Measurements from ENCODE around the gene SLC46A1. TPM values are rescaled to one million over a fixed set of nuclear protein-coding genes. Genes with fewer than 3 reads are reported as not detected.

Gene SLC46A1
- total and polyA plus RNA-seq, 9 of the 15 experiments (the other 6 are each of a cell fraction or from before 2014, with no cell fraction given), result 0.24 to 5.5 (median 3.1) TPM

DNA sequence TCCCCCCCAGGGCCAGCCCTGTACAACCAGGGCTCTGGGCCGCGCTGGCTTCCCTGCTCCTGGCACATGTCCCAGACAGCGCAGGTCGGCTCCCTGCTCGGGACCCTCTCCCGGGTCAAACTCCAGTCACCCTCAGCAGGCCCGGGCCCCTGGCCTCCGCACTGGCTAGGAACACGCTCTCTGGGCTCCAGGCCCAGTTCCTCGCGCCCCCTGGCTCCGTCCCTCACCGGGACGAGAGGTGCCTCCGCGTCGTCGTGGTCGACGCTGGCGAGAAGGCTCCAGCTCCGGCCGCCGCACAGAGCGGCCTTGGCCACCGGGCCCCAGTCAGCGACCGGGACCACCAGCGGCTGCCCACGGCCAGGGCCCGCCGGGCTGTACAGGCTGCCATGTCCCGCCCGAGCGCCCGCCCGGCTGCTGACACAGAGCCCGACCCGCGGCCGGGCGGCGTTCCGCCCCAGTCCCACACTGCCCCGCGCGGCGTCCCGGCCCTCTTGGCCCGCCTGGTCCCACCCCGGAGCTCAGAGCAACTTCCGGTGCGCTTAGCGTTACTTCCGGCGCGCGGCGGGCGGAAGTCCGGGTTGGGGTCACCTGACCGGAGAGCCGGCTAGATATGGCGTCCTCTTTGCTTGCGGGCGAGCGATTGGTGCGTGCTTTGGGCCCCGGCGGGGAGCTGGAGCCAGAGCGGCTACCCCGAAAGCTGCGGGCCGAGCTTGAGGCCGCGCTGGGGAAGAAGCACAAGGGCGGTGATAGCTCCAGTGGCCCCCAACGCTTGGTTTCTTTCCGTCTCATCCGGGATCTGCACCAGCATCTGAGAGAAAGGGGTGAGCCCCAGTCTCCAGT, 48.7 kb downstream of the SLC46A1 start, which contains the start of gene POLDIP2 (continued):
- TF ChIP-seq TOE1 (IDR thresholded peaks at IDR 0.05; ENCODE audit: borderline replicate concordance) (peak; percentile 90), TOE1 (CRISPR knock-in tag; IDR thresholded peaks at IDR 0.05; ENCODE audit: borderline replicate concordance, low read depth) (no peak), PYGO2 (tag; IDR thresholded peaks at IDR 0.05) (no peak), ATF2 (CRISPR knock-in tag; IDR thresholded peaks at IDR 0.05) (no peak), TAF7 (tag; IDR thresholded peaks at IDR 0.05) (peak; percentile 91), MEF2A (IDR thresholded peaks at IDR 0.05; ENCODE audit: control insufficient read depth, low read depth, low read length) (no peak), ZNF586 (CRISPR knock-in tag; conservative IDR thresholded peaks at IDR 0.05) (no peak), TCF3 (CRISPR knock-in tag; IDR thresholded peaks at IDR 0.05) (no peak), HIVEP1 (CRISPR knock-in tag; IDR thresholded peaks at IDR 0.05) (no peak), ZBTB5 (IDR thresholded peaks at IDR 0.05) (no peak), MEF2D (tag; conservative IDR thresholded peaks at IDR 0.05; ENCODE audit: low read depth) (no peak), ZNF274 (IDR thresholded peaks at IDR 0.05; ENCODE audit: borderline replicate concordance, low read depth, low read length) (no peak), ZNF668 (CRISPR knock-in tag; IDR thresholded peaks at IDR 0.05) (no peak), FOXK1 (CRISPR knock-in tag; IDR thresholded peaks at IDR 0.05; ENCODE audit: borderline replicate concordance) (no peak)
- TF ChIP-seq, protein P1, sequence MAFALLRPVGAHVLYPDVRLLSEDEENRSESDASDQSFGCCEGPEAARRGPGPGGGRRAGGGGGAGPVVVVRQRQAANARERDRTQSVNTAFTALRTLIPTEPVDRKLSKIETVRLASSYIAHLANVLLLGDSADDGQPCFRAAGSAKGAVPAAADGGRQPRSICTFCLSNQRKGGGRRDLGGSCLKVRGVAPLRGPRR (CRISPR knock-in tag; IDR thresholded peaks at IDR 0.05), result no peak
- TF ChIP-seq, protein P2, sequence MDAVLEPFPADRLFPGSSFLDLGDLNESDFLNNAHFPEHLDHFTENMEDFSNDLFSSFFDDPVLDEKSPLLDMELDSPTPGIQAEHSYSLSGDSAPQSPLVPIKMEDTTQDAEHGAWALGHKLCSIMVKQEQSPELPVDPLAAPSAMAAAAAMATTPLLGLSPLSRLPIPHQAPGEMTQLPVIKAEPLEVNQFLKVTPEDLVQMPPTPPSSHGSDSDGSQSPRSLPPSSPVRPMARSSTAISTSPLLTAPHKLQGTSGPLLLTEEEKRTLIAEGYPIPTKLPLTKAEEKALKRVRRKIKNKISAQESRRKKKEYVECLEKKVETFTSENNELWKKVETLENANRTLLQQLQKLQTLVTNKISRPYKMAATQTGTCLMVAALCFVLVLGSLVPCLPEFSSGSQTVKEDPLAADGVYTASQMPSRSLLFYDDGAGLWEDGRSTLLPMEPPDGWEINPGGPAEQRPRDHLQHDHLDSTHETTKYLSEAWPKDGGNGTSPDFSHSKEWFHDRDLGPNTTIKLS (IDR thresholded peaks at IDR 0.05; ENCODE audit: borderline replicate concordance, low read depth), result no peak; the same call in 1 of the 2 replicates
- TF ChIP-seq, protein P3, sequence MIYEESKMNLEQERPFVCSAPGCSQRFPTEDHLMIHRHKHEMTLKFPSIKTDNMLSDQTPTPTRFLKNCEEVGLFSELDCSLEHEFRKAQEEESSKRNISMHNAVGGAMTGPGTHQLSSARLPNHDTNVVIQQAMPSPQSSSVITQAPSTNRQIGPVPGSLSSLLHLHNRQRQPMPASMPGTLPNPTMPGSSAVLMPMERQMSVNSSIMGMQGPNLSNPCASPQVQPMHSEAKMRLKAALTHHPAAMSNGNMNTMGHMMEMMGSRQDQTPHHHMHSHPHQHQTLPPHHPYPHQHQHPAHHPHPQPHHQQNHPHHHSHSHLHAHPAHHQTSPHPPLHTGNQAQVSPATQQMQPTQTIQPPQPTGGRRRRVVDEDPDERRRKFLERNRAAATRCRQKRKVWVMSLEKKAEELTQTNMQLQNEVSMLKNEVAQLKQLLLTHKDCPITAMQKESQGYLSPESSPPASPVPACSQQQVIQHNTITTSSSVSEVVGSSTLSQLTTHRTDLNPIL (CRISPR knock-in tag; IDR thresholded peaks at IDR 0.05), result no peak
- TF ChIP-seq, protein P4, sequence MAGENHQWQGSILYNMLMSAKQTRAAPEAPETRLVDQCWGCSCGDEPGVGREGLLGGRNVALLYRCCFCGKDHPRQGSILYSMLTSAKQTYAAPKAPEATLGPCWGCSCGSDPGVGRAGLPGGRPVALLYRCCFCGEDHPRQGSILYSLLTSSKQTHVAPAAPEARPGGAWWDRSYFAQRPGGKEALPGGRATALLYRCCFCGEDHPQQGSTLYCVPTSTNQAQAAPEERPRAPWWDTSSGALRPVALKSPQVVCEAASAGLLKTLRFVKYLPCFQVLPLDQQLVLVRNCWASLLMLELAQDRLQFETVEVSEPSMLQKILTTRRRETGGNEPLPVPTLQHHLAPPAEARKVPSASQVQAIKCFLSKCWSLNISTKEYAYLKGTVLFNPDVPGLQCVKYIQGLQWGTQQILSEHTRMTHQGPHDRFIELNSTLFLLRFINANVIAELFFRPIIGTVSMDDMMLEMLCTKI (IDR thresholded peaks at IDR 0.05; ENCODE audit: partially characterized antibody), result no peak

Data from K562 (cell line).